Peyer's patch (tissue), 4 donors: ENCODE measurements around the gene CALN1.

ENCODE experiments used
- POLR2A ChIP-seq, 2 donors: fragments of 450-650 bp; IDR thresholded peaks; one replicate each; pipeline ENCODE4 v1.5.1; 2017; ENCODE audit warnings: antibody characterized with exemption in 2 of 2, mild to moderate bottlenecking in 2 of 2, moderate library complexity in 2 of 2
- TF ChIP-seq, protein P1 (sequence below), 6 experiments: fragments of 450-650 bp in 4 of 6; fragments of 200-600 bp in 2 of 6; sonication (generic) in 1 of 6; IDR thresholded peaks; one replicate each; pipeline ENCODE4 v1.5.1; 2017 to 2019; ENCODE audit warnings: antibody characterized with exemption in 6 of 6, mild to moderate bottlenecking in 3 of 6, moderate library complexity in 1 of 6

DNA sequence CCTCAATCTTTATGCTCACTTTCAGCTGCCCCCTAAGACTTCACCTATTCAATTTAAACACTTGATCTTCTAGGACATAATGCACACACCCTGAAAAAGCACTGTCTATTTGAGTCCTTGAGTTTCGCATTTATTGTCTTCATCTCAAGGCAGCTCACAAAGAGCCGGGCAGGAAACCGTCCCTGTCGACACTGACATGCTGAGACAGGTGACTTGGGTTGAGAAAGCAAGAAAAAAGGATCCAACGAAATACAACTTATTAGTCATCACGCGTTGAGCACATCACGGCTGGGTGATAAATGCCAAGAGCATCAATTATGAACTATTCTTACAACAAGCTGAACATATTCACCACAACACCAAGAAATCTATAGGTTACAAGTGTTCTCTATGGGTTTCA lies 91.1 kb downstream of the CALN1 start:
- no peak for TF ChIP-seq POLR2A (IDR thresholded peaks at IDR 0.05)
- TF ChIP-seq, protein P1, sequence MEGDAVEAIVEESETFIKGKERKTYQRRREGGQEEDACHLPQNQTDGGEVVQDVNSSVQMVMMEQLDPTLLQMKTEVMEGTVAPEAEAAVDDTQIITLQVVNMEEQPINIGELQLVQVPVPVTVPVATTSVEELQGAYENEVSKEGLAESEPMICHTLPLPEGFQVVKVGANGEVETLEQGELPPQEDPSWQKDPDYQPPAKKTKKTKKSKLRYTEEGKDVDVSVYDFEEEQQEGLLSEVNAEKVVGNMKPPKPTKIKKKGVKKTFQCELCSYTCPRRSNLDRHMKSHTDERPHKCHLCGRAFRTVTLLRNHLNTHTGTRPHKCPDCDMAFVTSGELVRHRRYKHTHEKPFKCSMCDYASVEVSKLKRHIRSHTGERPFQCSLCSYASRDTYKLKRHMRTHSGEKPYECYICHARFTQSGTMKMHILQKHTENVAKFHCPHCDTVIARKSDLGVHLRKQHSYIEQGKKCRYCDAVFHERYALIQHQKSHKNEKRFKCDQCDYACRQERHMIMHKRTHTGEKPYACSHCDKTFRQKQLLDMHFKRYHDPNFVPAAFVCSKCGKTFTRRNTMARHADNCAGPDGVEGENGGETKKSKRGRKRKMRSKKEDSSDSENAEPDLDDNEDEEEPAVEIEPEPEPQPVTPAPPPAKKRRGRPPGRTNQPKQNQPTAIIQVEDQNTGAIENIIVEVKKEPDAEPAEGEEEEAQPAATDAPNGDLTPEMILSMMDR (IDR thresholded peaks at IDR 0.05): no peak
